Activated B cell treated with CpG ODN at 0.5 μM for 24 hours (primary cell): ENCODE results near the gene SRCAP. TPM values are rescaled to one million over a fixed set of nuclear protein-coding genes. Genes with fewer than 3 reads are reported as not detected.
"Not testable (repeated sequence)": the region's sequence is repeated elsewhere in the genome, so short reads cannot be mapped to it uniquely, and the experiment has no call there.

Experiments used
- ATAC-seq: fragments of 200-7000 bp; cut with Tn5 transposase; one replicate; pipeline ENCODE4 v1.10.0; 2021; ENCODE audit warnings: low read depth, mild to moderate bottlenecking, moderate library complexity
- CTCF ChIA-PET: fragments of 350-600 bp; sonication (Branson Sonifier 250); formaldehyde crosslinking; loops from one replicate; lab custom pipeline; 2021; ENCODE audit warnings: antibody characterized with exemption; lab: Charles Lee
- POLR2A ChIA-PET: fragments of 350-600 bp; sonication (Branson Sonifier 250); formaldehyde crosslinking; loops from one replicate; lab custom pipeline; 2021; ENCODE audit warnings: antibody characterized with exemption; lab: Charles Lee
- DNase-seq: peaks from one replicate; pipeline ENCODE4 v3.0.0; 2022
- H3K27ac Mint-ChIP-seq: one replicate; pipeline ENCODE4 v1.8.0; 2020; ENCODE audit warnings: mixed read lengths
- H3K27me3 Mint-ChIP-seq: one replicate; pipeline ENCODE4 v1.8.0; 2021; ENCODE audit warnings: mixed read lengths
- H3K36me3 Mint-ChIP-seq: one replicate; pipeline ENCODE4 v1.8.0; 2021; ENCODE audit warnings: low read depth, mixed read lengths
- H3K4me1 Mint-ChIP-seq: one replicate; pipeline ENCODE4 v1.8.0; 2021; ENCODE audit warnings: mixed read lengths
- H3K4me3 Mint-ChIP-seq: one replicate; pipeline ENCODE4 v1.8.0; 2020; ENCODE audit warnings: mild to moderate bottlenecking, mixed read lengths
- H3K9me3 Mint-ChIP-seq: one replicate; pipeline ENCODE4 v1.8.0; 2020; ENCODE audit warnings: mixed read lengths
- intact Hi-C: fragments of 100-400 bp; cut with micrococcal nuclease; formaldehyde crosslinking; loops from one replicate; pipeline ENCODE4 v1.15.1; 2024
- total RNA-seq: library from RNA; stranded (reverse); gene quantifications from 2 replicates; pipeline ENCODE4 v1.2.3, GENCODE V29; 2022
- TF ChIP-seq, protein P1 (sequence below): fragments of 200-600 bp; IDR thresholded peaks from one replicate; pipeline ENCODE4 v1.8.0; 2022; ENCODE audit warnings: antibody characterized with exemption, mild to moderate bottlenecking

SRCAP gene
- total RNA-seq, 1 donor from 2014 or later: 123 TPM

DNA sequence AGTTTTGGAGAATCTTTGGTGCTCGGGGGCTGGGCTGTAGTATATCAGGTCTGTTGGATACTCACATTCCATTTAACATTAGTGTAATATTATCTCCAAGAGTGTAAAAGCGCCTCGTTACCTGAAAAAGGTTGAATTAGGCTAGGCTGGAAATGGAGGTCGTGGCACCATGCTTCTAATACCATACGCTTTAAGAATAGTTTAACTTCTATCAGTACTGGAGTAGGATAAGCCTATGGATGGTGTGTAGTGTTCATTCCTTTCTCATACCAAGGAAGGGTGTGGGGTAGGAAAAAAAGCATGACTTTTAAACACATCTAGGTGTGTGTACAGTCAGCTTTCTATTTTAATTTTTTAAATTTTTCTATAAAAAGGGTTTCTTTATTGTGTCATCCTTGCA, 2.0 kb downstream of the SRCAP start:
- H3K36me3 Mint-ChIP-seq: peaks cover 57% of the 10 kb centered on the region
- CTCF ChIA-PET: no interaction called here

DNA sequence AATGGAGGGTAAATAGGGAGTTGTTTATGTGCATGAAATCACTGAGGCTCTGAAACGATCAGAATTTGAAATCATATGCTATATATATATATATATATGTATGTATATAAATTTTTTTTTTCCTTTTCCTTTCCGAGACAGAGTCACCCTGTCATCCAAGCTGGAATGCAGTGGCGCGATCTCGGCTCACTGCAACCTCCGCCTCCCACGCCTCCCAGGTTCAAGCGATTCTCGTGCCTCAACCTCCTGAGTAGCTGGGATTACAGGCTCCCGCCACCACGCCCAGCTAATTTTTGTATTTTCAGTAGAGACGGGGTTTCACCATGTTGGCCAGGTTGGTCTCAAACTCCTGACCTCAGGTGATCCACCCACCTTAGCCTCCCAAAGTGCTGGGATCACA, 4.1 kb downstream of the SRCAP start:
- H3K36me3 Mint-ChIP-seq: peaks cover 75% of the 10 kb centered on the region
- H3K27me3 Mint-ChIP-seq, CTCF ChIA-PET, H3K27ac Mint-ChIP-seq, H3K4me3 Mint-ChIP-seq, H3K9me3 Mint-ChIP-seq, intact Hi-C loops, DNase-seq, ATAC-seq: not testable (repeated sequence)
- peaks cover 16% of the 10 kb centered on the region for H3K4me1 Mint-ChIP-seq
- POLR2A ChIA-PET: interaction anchor here (0.7 kb wide), 1 partner anchor 1840 kb away, joined by 6 read pairs; no protein-coding TSS in a partner anchor

More for the DNA sequence above, 2.0 kb downstream of the SRCAP start:
- intact Hi-C loops: no loop called here
- POLR2A ChIA-PET: interaction anchor here (0.7 kb wide), 2 partner anchors 94 to 303 kb away, joined by 3 to 4 read pairs; no protein-coding TSS in a partner anchor
- ATAC-seq (no peak), DNase-seq (no peak)
- no peaks in the 10 kb centered on the region for H3K27me3 Mint-ChIP-seq
- no peak overlapping the region for H3K4me3 Mint-ChIP-seq
- H3K4me1 Mint-ChIP-seq: peaks cover 22% of the 10 kb centered on the region
- H3K9me3 Mint-ChIP-seq: no peaks in the 10 kb centered on the region
- TF ChIP-seq, protein P1, sequence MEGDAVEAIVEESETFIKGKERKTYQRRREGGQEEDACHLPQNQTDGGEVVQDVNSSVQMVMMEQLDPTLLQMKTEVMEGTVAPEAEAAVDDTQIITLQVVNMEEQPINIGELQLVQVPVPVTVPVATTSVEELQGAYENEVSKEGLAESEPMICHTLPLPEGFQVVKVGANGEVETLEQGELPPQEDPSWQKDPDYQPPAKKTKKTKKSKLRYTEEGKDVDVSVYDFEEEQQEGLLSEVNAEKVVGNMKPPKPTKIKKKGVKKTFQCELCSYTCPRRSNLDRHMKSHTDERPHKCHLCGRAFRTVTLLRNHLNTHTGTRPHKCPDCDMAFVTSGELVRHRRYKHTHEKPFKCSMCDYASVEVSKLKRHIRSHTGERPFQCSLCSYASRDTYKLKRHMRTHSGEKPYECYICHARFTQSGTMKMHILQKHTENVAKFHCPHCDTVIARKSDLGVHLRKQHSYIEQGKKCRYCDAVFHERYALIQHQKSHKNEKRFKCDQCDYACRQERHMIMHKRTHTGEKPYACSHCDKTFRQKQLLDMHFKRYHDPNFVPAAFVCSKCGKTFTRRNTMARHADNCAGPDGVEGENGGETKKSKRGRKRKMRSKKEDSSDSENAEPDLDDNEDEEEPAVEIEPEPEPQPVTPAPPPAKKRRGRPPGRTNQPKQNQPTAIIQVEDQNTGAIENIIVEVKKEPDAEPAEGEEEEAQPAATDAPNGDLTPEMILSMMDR: no peak
- H3K27ac Mint-ChIP-seq: no peak overlapping the region

DNA sequence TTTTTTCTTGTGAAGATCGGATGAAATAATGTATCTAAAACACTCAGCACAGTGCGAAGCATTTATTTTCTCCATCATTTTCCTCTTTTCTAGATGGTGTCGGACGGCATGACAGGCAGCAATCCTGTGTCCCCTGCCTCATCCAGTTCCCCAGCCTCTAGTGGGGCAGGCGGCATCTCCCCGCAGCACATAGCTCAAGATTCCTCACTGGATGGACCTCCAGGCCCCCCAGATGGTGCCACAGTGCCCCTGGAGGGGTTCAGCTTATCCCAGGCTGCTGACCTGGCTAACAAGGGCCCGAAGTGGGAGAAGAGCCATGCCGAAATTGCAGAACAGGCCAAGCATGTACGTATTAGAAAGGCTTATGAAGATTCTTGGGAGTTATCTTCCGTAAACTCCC, 5.0 kb downstream of the SRCAP start:
- no peak overlapping the region for H3K27ac Mint-ChIP-seq
- POLR2A ChIA-PET: no interaction called here
- peaks cover 77% of the 10 kb centered on the region for H3K36me3 Mint-ChIP-seq

DNA sequence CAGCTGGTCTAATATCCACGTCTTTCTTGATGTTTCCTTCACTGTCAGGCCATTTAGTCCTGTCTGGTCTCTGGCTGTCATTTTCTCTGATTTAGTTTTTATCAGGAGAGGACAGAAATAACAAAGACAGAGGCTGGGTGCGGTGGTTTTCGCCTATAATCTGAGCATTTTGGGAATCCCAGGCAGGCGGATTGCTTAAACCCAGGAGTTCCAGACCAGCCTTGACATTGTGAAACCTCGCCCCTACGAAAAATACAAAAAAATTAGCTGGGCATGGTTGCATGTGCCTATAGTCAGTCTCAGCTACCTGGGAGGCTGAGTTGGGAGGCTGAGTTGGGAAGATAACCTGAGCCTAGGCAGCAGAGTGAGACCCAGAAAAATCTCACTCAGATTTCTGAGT, 7.1 kb downstream of the SRCAP start:
- POLR2A ChIA-PET: interaction anchor here (1.1 kb wide), 1 partner anchor 48 kb away, joined by 3 read pairs; the partner anchor contains the start of gene FBRS
- Mint-ChIP-seq H3K9me3 (no peaks in the 10 kb centered on the region), H3K4me1 (no peaks in the 10 kb centered on the region), H3K4me3 (no peak overlapping the region), H3K27me3 (no peaks in the 10 kb centered on the region), H3K27ac (no peak overlapping the region), H3K36me3 (peaks cover 81% of the 10 kb centered on the region)
- TF ChIP-seq, protein P1: no peak
- DNase-seq (no peak), ATAC-seq (no peak)
- intact Hi-C loops: no loop called here
- CTCF ChIA-PET: no interaction called here

More for the DNA sequence above, 5.0 kb downstream of the SRCAP start:
- DNase-seq (no peak), ATAC-seq (no peak)
- intact Hi-C loops: no loop called here
- no peaks in the 10 kb centered on the region for H3K9me3 Mint-ChIP-seq
- CTCF ChIA-PET: no interaction called here
- TF ChIP-seq, protein P1: no peak
- peaks cover 16% of the 10 kb centered on the region for H3K4me1 Mint-ChIP-seq
- H3K27me3 Mint-ChIP-seq: no peaks in the 10 kb centered on the region
- H3K4me3 Mint-ChIP-seq: no peak overlapping the region

DNA sequence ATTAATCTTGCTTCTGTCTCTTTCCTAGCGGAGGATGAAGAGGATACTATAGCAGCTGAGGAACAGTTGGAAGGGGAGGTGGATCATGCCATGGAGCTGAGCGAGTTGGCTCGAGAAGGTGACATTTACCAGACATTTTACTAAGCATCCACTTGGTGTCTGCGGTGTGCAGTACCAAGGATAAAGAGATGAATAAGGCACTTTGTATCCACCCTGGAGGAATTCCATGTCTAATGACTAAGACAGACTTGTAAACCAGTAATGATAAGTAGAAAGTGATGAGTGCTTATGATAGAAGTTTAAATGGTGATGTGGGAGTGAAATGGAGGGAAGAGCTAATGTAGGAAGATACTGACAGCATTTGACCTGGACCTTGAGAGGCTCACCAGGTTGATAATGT, 12.0 kb downstream of the SRCAP start:
- H3K36me3 Mint-ChIP-seq: peaks cover 89% of the 10 kb centered on the region
- ChIA-PET CTCF (no interaction called here), POLR2A (interaction anchor here (0.5 to 1.2 kb wide), 3 partner anchors 15 to 37 kb away, joined by 3 to 5 read pairs (median 4); partner anchors contain the start of gene PHKG2)
- peaks cover 16% of the 10 kb centered on the region for H3K4me1 Mint-ChIP-seq
- TF ChIP-seq, protein P1: no peak
- H3K27ac Mint-ChIP-seq: no peak overlapping the region
- H3K27me3 Mint-ChIP-seq: no peaks in the 10 kb centered on the region
- intact Hi-C loops: no loop called here
- H3K9me3 Mint-ChIP-seq: no peaks in the 10 kb centered on the region
- no peak overlapping the region for H3K4me3 Mint-ChIP-seq
- ATAC-seq: no peak
- DNase-seq: no peak
